Cardiac muscle cell (in vitro differentiated cells and primary cell): ENCODE measurements around the gene PCDH12. TPM values are rescaled to one million over a fixed set of nuclear protein-coding genes. Genes with fewer than 3 reads are reported as not detected.

Experiments
- DNase-seq, 2 donors: peaks; one replicate each; pipeline versions ENCODE4 v3.0.0 to v3.0.0-alpha.2; 2010 to 2017; ENCODE audit warnings: low read depth in 1 of 2, low spot score in 1 of 2
- H3K27ac ChIP-seq: fragments of 200-600 bp; sonication (generic); 2 replicates; pipeline ENCODE4 v1.5.1; 2016
- H3K27me3 ChIP-seq: fragments of 200-600 bp; sonication (generic); 2 replicates; pipeline ENCODE4 v1.6.0; 2016; ENCODE audit warnings: control low read depth
- H3K36me3 ChIP-seq: fragments of 200-600 bp; sonication (generic); 2 replicates; pipeline ENCODE4 v1.5.1; 2016; ENCODE audit warnings: control low read depth
- H3K4me1 ChIP-seq: fragments of 200-600 bp; sonication (generic); 2 replicates; pipeline ENCODE4 v1.8.1; 2017; ENCODE audit warnings: low read depth, mild to moderate bottlenecking, mixed run types
- H3K4me3 ChIP-seq: fragments of 200-600 bp; sonication (generic); 2 replicates; pipeline ENCODE4 v1.5.1; 2016; ENCODE audit warnings: mild to moderate bottlenecking
- H3K9me3 ChIP-seq: fragments of 200-600 bp; sonication (generic); 2 replicates; pipeline ENCODE4 v1.5.1; 2017; ENCODE audit warnings: low read depth, mild to moderate bottlenecking, control low read depth
- polyA plus RNA-seq: library from polyadenylated mRNA; unstranded; fragments of >200 nt; fragmentation: Nextera tagmentation; extraction: Ambion mirVana; gene quantifications from 2 replicates; pipeline ENCODE4 v1.2.1, GENCODE V29; 2016
- total RNA-seq: library from RNA; depleted of rRNA; stranded (reverse); fragments of >200 nt; gene quantifications from 2 replicates; pipeline ENCODE4 v1.2.3, GENCODE V29; 2016
- TF ChIP-seq, protein P1 (sequence below): IDR thresholded peaks from 2 replicates; pipeline ENCODE4 v1.5.1; 2012; ENCODE audit warnings: low read depth, mild to moderate bottlenecking, low read length

Gene PCDH12
- total and polyA plus RNA-seq, 2 experiments from 2014 or later = 0.44 to 0.57 TPM

DNA sequence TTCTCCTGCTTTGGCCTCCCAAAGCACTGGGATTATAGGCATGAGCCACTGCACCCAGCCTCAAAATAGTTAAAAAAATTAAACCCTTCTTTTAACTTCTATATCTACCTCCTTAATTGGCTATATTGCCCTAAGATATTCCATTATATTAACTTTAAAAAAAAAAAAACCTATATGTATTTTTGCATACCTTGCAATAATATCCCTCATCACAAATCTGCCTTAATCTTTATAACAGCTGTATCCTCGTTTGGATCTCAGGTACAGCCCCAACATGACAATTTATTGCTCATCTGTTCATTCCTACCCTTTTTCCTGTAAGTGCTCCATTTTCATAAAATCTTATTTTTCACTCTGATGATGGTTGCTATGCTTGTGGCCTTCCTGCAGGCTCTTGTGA lies 42.2 kb upstream of the PCDH12 start:
- no peaks in the 10 kb centered on the region for H3K9me3 ChIP-seq
- H3K27me3 ChIP-seq = no peaks in the 10 kb centered on the region
- peaks cover 30% of the 10 kb centered on the region for H3K36me3 ChIP-seq
- H3K27ac ChIP-seq = no peak overlapping the region
- TF ChIP-seq, protein P1, sequence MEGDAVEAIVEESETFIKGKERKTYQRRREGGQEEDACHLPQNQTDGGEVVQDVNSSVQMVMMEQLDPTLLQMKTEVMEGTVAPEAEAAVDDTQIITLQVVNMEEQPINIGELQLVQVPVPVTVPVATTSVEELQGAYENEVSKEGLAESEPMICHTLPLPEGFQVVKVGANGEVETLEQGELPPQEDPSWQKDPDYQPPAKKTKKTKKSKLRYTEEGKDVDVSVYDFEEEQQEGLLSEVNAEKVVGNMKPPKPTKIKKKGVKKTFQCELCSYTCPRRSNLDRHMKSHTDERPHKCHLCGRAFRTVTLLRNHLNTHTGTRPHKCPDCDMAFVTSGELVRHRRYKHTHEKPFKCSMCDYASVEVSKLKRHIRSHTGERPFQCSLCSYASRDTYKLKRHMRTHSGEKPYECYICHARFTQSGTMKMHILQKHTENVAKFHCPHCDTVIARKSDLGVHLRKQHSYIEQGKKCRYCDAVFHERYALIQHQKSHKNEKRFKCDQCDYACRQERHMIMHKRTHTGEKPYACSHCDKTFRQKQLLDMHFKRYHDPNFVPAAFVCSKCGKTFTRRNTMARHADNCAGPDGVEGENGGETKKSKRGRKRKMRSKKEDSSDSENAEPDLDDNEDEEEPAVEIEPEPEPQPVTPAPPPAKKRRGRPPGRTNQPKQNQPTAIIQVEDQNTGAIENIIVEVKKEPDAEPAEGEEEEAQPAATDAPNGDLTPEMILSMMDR = no peak
- DNase-seq = no peak
- no peaks in the 10 kb centered on the region for H3K4me1 ChIP-seq
- no peak overlapping the region for H3K4me3 ChIP-seq

DNA sequence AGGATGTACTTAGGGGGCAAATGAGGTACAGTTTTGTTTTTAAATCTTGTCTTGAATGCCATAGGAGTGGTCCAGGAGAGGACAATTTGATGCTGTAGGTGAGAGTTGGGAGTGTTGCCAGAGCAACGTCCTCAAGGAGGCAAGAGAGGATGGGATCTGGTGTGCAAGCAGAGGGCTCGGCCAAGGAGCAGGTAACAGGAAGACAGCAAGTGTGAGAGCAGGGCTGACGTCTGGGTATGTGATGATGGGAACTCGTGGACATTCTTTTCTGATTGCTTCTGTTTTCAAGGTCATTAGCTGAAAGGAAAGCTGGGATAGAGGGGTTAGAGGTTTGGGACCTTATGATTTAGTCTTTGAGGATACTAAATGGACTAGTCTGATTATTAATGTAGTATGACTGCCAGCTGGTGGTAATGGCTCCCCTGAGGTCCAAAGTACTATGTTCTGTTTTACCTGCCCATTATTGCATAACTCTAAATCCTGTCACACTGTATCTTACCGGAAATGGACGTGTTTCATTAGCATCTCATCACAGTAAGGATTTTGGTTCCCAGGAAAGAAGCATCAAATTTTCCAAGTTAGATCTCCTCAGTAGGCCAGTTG lies 39.5 kb upstream of the PCDH12 start:
- Histone ChIP-seq H3K9me3 (no peaks in the 10 kb centered on the region), H3K36me3 (peaks cover 17% of the 10 kb centered on the region)

DNA sequence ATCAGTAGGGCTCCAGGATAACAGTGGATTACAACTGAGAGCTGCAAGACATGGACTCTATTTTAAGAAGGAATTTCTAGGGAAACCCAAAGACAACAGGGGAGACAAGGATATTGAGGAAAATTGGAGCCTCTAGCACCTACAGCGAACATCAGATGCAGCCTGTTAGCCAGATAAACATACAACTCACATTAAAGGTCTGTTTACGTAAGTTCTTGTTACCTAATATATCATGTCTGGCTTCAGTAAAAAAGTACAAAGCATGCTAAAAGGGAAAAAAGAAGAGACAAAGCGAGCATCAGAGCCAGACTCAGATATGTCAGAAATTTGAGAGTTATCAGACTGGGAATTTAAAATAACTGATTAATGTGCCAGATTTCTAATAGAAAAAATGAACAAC lies 37.7 kb upstream of the PCDH12 start:
- no peak overlapping the region for H3K4me3 ChIP-seq
- TF ChIP-seq, protein P1 = no peak
- no peaks in the 10 kb centered on the region for H3K27me3 ChIP-seq
- peaks cover 5% of the 10 kb centered on the region for H3K36me3 ChIP-seq
- H3K9me3 ChIP-seq = no peaks in the 10 kb centered on the region
- peaks cover 6% of the 10 kb centered on the region for H3K4me1 ChIP-seq
- DNase-seq = no peak
- no peak overlapping the region for H3K27ac ChIP-seq

More for the DNA sequence above, 39.5 kb upstream of the PCDH12 start:
- Histone ChIP-seq H3K27ac (no peak overlapping the region), H3K27me3 (no peaks in the 10 kb centered on the region), H3K4me3 (no peak overlapping the region), H3K4me1 (peaks cover 6% of the 10 kb centered on the region)
- DNase-seq = no peak
- TF ChIP-seq, protein P1 = no peak

DNA sequence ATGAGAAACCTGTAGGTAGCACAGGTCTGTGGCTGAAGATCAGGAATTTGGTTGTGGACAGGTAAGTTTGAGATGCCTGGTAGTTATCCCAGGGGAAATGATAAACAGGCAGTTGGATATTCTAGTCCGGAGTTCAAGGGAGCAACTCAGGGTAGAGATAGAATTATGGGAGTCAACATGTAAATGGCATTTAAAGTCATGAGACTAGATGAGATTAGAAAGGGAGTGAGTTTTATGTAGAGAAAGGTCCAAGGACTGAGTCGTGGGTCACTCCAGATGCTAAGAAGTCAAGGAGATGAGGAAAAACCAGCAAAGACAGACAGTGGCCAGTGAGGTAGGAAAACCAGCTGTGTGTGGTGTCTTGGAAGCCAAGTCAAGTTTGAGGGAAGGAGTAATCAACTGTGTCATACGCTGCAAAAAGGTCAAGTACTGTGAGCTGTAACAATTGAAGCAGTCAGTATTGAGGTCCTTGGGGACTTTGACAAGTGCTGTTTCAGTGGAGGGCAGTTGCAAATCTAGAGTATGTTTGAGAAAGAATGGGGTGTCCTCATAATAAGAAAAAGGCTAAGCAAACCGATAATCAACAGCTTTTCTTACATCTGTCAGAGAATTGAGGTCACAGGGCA lies 36.6 kb upstream of the PCDH12 start:
- TF ChIP-seq, protein P1 = no peak
- H3K9me3 ChIP-seq = no peaks in the 10 kb centered on the region
- no peak overlapping the region for H3K27ac ChIP-seq
- no peak for DNase-seq
- H3K4me3 ChIP-seq = no peak overlapping the region
- peaks cover 6% of the 10 kb centered on the region for H3K4me1 ChIP-seq
- H3K27me3 ChIP-seq = no peaks in the 10 kb centered on the region
- peaks cover 10% of the 10 kb centered on the region for H3K36me3 ChIP-seq

DNA sequence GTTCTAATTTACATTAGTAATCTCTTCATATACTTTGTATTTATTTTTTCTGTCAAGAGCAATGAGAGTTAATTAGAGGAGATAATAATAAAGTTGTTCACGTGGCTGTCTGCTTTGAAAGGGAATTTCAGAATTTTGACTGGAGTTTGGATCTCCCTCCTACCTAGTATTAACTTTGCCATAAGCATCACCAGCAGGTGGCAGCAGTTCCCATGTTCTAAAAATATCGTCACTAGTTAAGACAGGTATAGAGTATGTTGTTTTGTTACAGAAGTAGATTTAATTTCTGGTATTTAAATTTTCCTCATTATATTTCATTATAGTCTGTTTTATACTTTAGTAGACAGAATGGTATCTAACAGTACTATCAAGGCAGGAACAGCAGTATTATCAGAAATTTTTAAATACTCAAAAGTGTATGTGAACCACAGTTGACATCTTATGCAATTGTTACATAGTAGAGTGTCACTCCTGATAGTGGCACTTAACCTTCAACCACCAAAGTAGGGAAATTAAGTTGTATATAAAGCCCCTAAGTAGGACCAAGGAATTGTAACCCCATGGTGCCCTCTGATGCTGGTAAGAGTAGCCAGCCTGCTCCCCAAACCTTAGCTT lies 34.5 kb upstream of the PCDH12 start:
- H3K4me1 ChIP-seq = peaks cover 6% of the 10 kb centered on the region
- no peak overlapping the region for H3K27ac ChIP-seq
- no peak overlapping the region for H3K4me3 ChIP-seq
- TF ChIP-seq, protein P1 = peak; percentile 73
- DNase-seq = peak; percentile 75 to 82
- H3K9me3 ChIP-seq = no peaks in the 10 kb centered on the region
- H3K36me3 ChIP-seq = peaks cover 23% of the 10 kb centered on the region
- no peaks in the 10 kb centered on the region for H3K27me3 ChIP-seq
